CD14-positive monocyte (primary cell): ENCODE data around the gene RFFL. TPM values are rescaled to one million over a fixed set of nuclear protein-coding genes. Genes with fewer than 3 reads are reported as not detected.

ENCODE experiments used
- DNase-seq, 3 donors: peaks; one replicate each; pipeline ENCODE4 v3.0.0-alpha.2; 2011 to 2022
- H2AFZ ChIP-seq: 2 replicates; pipeline ENCODE4 v1.6.0; 2012; ENCODE audit warnings: mild to moderate bottlenecking, low read depth, low read length, inconsistent platforms; ENCODE audit not compliant: insufficient read depth, poor library complexity, severe bottlenecking
- H3K27ac ChIP-seq, 2 donors: 1 replicate in 1 of 2; 2 replicates in 1 of 2; pipeline ENCODE4 v1.5.1; 2012 to 2013; ENCODE audit warnings: low read length in 2 of 2, control low read depth in 1 of 2, inconsistent platforms in 1 of 2, low read depth in 1 of 2, mild to moderate bottlenecking in 1 of 2
- H3K27me3 ChIP-seq, 2 donors: one replicate each; pipeline versions ENCODE4 v1.6.0 to v1.6.1; 2011 to 2013; ENCODE audit warnings: low read length in 2 of 2; ENCODE audit not compliant: control insufficient read depth in 2 of 2, insufficient read depth in 2 of 2
- H3K36me3 ChIP-seq, 2 donors: replicated peaks in 1 of 2; 1 replicate in 1 of 2; 2 replicates in 1 of 2; pipeline versions ENCODE4 v1.5.1 to v1.6.1; 2012 to 2013; ENCODE audit warnings: low read length in 2 of 2, control low read depth in 1 of 2, inconsistent platforms in 1 of 2, mild to moderate bottlenecking in 1 of 2; ENCODE audit not compliant: insufficient read depth in 2 of 2, control insufficient read depth in 1 of 2
- H3K4me1 ChIP-seq, 2 donors: 1 replicate in 1 of 2; 2 replicates in 1 of 2; pipeline versions ENCODE4 v1.5.1 to v1.6.1; 2012 to 2013; ENCODE audit warnings: low read length in 2 of 2, control low read depth in 1 of 2, inconsistent platforms in 1 of 2, mild to moderate bottlenecking in 1 of 2, moderate library complexity in 1 of 2; ENCODE audit not compliant: insufficient read depth in 2 of 2, control insufficient read depth in 1 of 2
- H3K4me2 ChIP-seq: replicated peaks from 2 replicates; pipeline ENCODE3; 2012; ENCODE audit warnings: low read length, moderate library complexity, mild to moderate bottlenecking; ENCODE audit not compliant: poor library complexity, severe bottlenecking; ENCODE audit errors: extremely low read depth
- H3K4me3 ChIP-seq, 3 experiments: fragments of 200-600 bp in 1 of 3; sonication (generic) in 1 of 3; replicated peaks in 1 of 3; 1 replicate in 2 of 3; 2 replicates in 1 of 3; pipeline ENCODE4 v1.5.1; 2011 to 2013; ENCODE audit warnings: low read length in 3 of 3, mild to moderate bottlenecking in 3 of 3, control low read depth in 2 of 3, low read depth in 2 of 3, inconsistent platforms in 1 of 3, moderate library complexity in 1 of 3
- H3K79me2 ChIP-seq: 2 replicates; pipeline ENCODE4 v1.6.0; 2012; ENCODE audit warnings: mild to moderate bottlenecking, control low read depth, inconsistent platforms, low read length, moderate library complexity; ENCODE audit not compliant: insufficient read depth
- H3K9ac ChIP-seq: 2 replicates; pipeline ENCODE4 v1.6.0; 2017; ENCODE audit warnings: low read length, mild to moderate bottlenecking; ENCODE audit not compliant: insufficient read depth, poor library complexity, severe bottlenecking
- H3K9me3 ChIP-seq, 2 donors: replicated peaks in 1 of 2; 1 replicate in 1 of 2; 2 replicates in 1 of 2; pipeline versions ENCODE4 v1.5.1 to v1.6.1; 2012 to 2013; ENCODE audit warnings: low read length in 2 of 2, control low read depth in 1 of 2; ENCODE audit not compliant: control insufficient read depth in 1 of 2, insufficient read depth in 1 of 2
- H4K20me1 ChIP-seq: 2 replicates; pipeline ENCODE4 v1.6.0; 2012; ENCODE audit warnings: mild to moderate bottlenecking, low read length, control low read depth, moderate library complexity; ENCODE audit not compliant: insufficient read depth
- H3K27ac Mint-ChIP-seq, 7 donors: one replicate each; pipeline ENCODE4 v1.8.0; 2020; ENCODE audit warnings: mild to moderate bottlenecking in 7 of 7, mixed read lengths in 7 of 7, moderate library complexity in 6 of 7, inconsistent platforms in 2 of 7
- H3K27me3 Mint-ChIP-seq, 3 donors: one replicate each; pipeline ENCODE4 v1.8.0; 2021 to 2022; ENCODE audit warnings: low read depth in 3 of 3, mild to moderate bottlenecking in 3 of 3, mixed read lengths in 3 of 3, moderate library complexity in 3 of 3, inconsistent platforms in 1 of 3
- H3K36me3 Mint-ChIP-seq, 2 donors: one replicate each; pipeline ENCODE4 v1.8.0; 2020; ENCODE audit warnings: mixed read lengths in 2 of 2, inconsistent platforms in 1 of 2, mild to moderate bottlenecking in 1 of 2
- H3K4me1 Mint-ChIP-seq: one replicate; pipeline ENCODE4 v1.8.0; 2020; ENCODE audit warnings: mild to moderate bottlenecking, mixed read lengths
- H3K4me3 Mint-ChIP-seq, 2 donors: one replicate each; pipeline ENCODE4 v1.8.0; 2020; ENCODE audit warnings: mild to moderate bottlenecking in 2 of 2, mixed read lengths in 2 of 2, moderate library complexity in 1 of 2
- H3K9me3 Mint-ChIP-seq, 7 donors: one replicate each; pipeline ENCODE4 v1.8.0; 2020 to 2022; ENCODE audit warnings: mixed read lengths in 7 of 7, mild to moderate bottlenecking in 6 of 7, moderate library complexity in 6 of 7, inconsistent platforms in 2 of 7
- CTCF ChIP-seq: fragments of 200-600 bp; IDR thresholded peaks from one replicate; pipeline ENCODE4 v1.8.0; 2022; ENCODE audit warnings: antibody characterized with exemption, mild to moderate bottlenecking
- WGBS: methylation state at CpG from one replicate; pipeline ENCODE4 v1.1.5; 2013; ENCODE audit warnings: missing lambda C conversion rate; ENCODE audit not compliant: insufficient coverage; 5-methylcytosine and 5-hydroxymethylcytosine counted together
- intact Hi-C, 2 donors: fragments of 100-400 bp; cut with micrococcal nuclease; formaldehyde crosslinking; loops; one replicate each; pipeline versions ENCODE4 v1.15.0 to v1.15.1; 2023
- polyA plus RNA-seq, 3 donors: library from polyadenylated mRNA; depleted of rRNA in 1 of 3; unstranded in 2 of 3; stranded (reverse) in 1 of 3; fragments of 300-500 nt in 2 of 3; fragments of >200 nt in 1 of 3; fragmentation: Illumina TruSeq in 2 of 3; gene quantifications; 1 replicate in 2 of 3; 2 replicates in 1 of 3; pipeline ENCODE4 v1.2.3, GENCODE V29; 2012 to 2021

Gene RFFL
- polyA plus RNA-seq, 3 donors, result 16.1 to 25.1 (median 24.7) TPM

- H3K4me3 ChIP-seq, result no peak overlapping the region
- peaks cover 26% of the 10 kb centered on the region for H4K20me1 ChIP-seq
- peaks cover 12 to 17% of the 10 kb centered on the region in 2 donors for H3K4me1 ChIP-seq
- H3K27me3 ChIP-seq, result no peaks in the 10 kb centered on the region
- no peaks in the 10 kb centered on the region for H3K9me3 ChIP-seq
- H2AFZ ChIP-seq, result no peak overlapping the region
- H3K9ac ChIP-seq, result no peak overlapping the region
- H3K9me3 Mint-ChIP-seq, result no peaks in the 10 kb centered on the region
- H3K4me2 ChIP-seq, result no peak overlapping the region
- H3K4me3 Mint-ChIP-seq, result no peak overlapping the region
- no peak for DNase-seq
- H3K27ac Mint-ChIP-seq, result peak overlapping the region in 2 of 7 donors; percentile 30 to 56
- H3K36me3 Mint-ChIP-seq, result peaks cover 66 to 89% of the 10 kb centered on the region in 2 donors
- intact Hi-C loops, result loop anchor here in 1 of 2 donors (5.0 kb wide), 1 partner anchor 73 kb away; no protein-coding TSS in a partner anchor
- H3K79me2 ChIP-seq, result peaks cover 4% of the 10 kb centered on the region
- H3K27ac ChIP-seq, result no peak overlapping the region
- H3K4me1 Mint-ChIP-seq, result peaks cover 18% of the 10 kb centered on the region
- TF ChIP-seq CTCF, result no peak
- WGBS, result 83% methylated on average over 1 of the region's 6 CpGs
- peaks cover 0 to 3% (median 0%) of the 10 kb centered on the region in 3 donors for H3K27me3 Mint-ChIP-seq
- H3K36me3 ChIP-seq, result peaks cover 59 to 92% of the 10 kb centered on the region in 2 donors
Measured at GRCh38 chr17:35019386-35020179, 43.9 kb downstream of the RFFL start.

GRCh38 chr17:35018814-35019213 is 44.7 kb downstream of the RFFL start:
- no peaks in the 10 kb centered on the region for H3K9me3 Mint-ChIP-seq
- H3K4me2 ChIP-seq, result no peak overlapping the region
- H3K4me1 Mint-ChIP-seq, result peaks cover 18% of the 10 kb centered on the region
- peaks cover under 1% of the 10 kb centered on the region for H3K79me2 ChIP-seq
- intact Hi-C loops, result no loop called here
- no peak overlapping the region for H3K4me3 ChIP-seq
- no peak overlapping the region for H3K27ac ChIP-seq
- H3K4me1 ChIP-seq, result peaks cover 12 to 17% of the 10 kb centered on the region in 2 donors
- no peaks in the 10 kb centered on the region for H3K9me3 ChIP-seq
- H2AFZ ChIP-seq, result no peak overlapping the region
- peaks cover 22% of the 10 kb centered on the region for H4K20me1 ChIP-seq
- peaks cover 67 to 92% of the 10 kb centered on the region in 2 donors for H3K36me3 ChIP-seq
- H3K27me3 ChIP-seq, result no peaks in the 10 kb centered on the region
- peaks cover 0 to 2% (median 0%) of the 10 kb centered on the region in 3 donors for H3K27me3 Mint-ChIP-seq
- H3K9ac ChIP-seq, result no peak overlapping the region
- WGBS, result 100% methylated on average over 1 of the region's 2 CpGs
- no peak overlapping the region for H3K27ac Mint-ChIP-seq
- TF ChIP-seq CTCF, result no peak
- no peak for DNase-seq
- H3K36me3 Mint-ChIP-seq, result peaks cover 73 to 89% of the 10 kb centered on the region in 2 donors
- H3K4me3 Mint-ChIP-seq, result no peak overlapping the region
